GM12874 (cell line): ENCODE data around the gene COMMD1.

ENCODE experiments used
- TF ChIP-seq, protein P1 (sequence below): IDR thresholded peaks from 2 replicates; pipeline ENCODE4 v1.5.1; 2011; ENCODE audit warnings: low read depth, mild to moderate bottlenecking, control low read depth, low read length, moderate library complexity; ENCODE audit not compliant: insufficient read depth

The COMMD1 gene

DNA sequence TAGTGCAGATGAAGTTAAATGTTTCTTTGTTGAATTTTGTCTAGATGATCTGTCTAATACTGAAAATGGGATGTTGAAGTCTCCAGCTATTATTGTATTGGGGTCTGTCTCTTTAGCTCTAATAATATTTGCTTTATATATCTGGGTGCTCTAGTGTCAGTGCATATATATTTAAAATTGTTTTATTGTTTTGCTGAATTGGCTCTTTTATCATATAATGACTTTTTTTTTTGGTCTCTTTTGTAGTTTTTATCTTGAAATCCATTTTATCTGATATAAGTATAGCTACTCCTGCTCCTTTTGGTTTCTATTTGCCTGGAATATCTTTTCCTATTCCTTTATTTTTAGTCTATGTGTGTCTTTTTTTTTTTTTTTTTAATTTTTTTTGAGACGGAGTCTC, 79.2 kb downstream of the COMMD1 start:
- TF ChIP-seq, protein P1, sequence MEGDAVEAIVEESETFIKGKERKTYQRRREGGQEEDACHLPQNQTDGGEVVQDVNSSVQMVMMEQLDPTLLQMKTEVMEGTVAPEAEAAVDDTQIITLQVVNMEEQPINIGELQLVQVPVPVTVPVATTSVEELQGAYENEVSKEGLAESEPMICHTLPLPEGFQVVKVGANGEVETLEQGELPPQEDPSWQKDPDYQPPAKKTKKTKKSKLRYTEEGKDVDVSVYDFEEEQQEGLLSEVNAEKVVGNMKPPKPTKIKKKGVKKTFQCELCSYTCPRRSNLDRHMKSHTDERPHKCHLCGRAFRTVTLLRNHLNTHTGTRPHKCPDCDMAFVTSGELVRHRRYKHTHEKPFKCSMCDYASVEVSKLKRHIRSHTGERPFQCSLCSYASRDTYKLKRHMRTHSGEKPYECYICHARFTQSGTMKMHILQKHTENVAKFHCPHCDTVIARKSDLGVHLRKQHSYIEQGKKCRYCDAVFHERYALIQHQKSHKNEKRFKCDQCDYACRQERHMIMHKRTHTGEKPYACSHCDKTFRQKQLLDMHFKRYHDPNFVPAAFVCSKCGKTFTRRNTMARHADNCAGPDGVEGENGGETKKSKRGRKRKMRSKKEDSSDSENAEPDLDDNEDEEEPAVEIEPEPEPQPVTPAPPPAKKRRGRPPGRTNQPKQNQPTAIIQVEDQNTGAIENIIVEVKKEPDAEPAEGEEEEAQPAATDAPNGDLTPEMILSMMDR, result no peak

DNA sequence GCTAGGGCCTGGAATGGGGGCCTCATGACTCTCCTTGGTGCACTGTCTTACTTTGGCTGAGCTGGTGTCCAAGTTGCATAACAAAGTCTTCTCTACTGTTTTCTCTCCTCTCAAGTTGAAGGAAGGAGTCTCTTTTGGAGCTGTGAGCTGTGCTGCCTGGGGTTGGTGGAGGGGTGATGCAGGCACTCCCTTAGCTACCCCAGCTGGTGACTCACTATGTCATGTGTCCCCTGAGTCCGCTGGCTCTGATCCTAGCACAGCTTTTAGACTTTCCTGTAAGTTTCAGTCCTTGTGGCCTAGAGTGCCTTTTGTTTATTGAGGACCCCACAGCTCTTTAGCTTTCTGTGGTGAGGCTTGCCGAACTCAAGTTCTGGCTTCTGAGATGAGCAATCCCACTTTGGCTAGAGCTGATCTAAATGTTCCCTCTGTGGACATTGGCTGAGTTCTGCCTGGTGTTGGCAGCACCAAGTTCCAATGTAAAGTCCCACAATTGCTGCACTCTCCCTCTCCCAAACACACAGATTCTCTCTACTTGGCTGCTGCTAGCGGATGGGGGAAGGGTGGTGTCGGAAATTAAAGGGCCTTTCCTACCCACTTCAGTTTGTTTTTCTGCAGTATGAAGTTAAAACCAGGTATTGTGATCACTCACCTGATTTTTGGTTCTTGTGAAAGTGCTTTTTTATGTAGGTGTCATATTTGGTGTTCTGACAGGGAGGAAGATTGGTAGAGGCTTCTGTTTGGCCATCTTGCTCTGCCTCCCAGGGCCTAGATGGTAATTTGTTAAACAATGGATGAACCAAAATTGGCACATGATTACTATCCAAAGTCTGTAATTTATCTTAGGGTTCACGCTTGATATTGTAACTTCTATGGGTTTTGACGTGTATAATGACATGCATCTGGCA, 83.2 kb downstream of the COMMD1 start:
- TF ChIP-seq, protein P1, result no peak

DNA sequence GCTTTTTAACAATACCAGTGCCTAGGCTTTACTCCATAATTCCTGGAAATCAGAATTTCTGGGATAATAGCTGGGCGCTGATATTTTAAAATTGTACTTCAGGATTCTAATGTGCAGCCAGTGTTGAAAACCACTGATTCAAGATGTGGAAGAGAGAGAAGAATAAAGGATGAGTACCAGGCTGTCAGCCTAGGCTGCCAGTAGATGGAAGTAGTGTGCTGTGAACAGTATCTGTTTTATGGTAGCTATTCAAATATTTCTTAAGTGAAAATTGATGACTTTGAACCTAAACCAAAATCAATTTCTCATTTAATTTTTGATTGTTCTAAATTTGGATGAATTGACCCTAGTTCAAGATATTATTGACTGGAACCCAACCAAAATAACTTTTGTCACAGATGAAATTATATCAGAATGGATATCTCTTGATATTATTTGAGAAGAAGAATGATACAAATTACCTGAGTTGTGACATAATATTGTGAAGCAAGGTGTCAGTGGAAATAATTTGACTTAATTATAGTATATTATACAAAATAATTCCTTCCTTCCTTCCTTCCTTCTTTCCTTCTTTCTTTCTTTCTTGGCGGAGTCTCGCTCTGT, 88.0 kb downstream of the COMMD1 start:
- TF ChIP-seq, protein P1, result peak; percentile 68; the same call in 1 of the 2 replicates

DNA sequence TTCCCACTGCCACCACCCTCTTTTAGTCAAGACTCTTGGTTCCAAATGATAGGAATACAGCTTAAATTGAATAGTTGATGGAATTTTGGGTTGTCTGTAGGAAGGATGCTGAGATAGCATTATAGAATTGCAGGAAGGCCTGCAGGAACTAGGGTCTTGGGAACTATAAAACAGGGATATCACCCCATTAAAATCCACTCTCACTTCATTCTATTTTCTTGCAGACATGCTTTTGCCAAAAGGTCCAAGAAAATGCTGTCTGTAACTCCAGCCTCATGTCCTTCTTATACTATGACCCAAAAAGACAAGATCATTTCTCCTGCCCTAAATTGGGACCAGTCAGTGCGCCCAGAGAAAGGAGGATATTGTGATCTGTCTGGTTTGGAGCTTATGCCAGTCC, 89.1 kb downstream of the COMMD1 start:
- TF ChIP-seq, protein P1, result no peak

DNA sequence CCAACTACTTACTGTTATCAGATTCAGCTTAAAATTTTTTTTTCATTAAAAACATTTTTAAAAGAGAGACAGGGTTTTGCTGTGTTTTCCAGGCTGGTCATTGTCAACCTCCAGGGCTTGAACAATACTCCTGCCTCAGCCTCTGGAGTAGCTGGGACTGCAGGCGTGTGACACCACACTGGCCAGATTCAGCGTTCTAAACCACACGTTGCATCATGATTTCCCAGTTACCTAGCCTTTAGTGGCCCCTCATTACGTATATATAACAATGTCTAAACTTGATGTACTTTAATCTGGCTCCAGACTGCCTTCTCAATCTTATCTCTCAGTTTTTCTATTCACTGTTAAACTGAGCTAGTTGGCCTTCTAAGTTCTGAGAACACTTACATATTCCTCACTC, 89.6 kb downstream of the COMMD1 start:
- TF ChIP-seq, protein P1, result no peak

DNA sequence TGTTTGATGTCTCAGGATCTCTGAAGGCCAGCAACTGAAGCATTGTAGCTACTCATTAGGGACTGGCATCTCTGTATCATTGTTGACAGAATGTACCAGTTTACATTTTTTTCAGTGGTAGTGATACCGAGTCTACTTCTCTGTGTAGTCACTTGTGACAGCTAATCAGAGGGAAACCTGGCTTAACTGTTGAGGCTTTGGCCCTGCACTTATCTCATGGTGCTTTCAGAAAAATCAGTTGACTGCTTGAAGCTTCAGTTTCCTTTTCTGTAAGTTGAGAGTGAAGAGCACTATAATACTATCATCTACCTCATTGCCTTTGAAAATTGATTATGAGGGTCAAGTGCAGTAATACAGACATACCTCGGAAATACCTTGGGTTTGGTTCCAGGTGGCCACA, 90.0 kb downstream of the COMMD1 start:
- TF ChIP-seq, protein P1, result no peak

DNA sequence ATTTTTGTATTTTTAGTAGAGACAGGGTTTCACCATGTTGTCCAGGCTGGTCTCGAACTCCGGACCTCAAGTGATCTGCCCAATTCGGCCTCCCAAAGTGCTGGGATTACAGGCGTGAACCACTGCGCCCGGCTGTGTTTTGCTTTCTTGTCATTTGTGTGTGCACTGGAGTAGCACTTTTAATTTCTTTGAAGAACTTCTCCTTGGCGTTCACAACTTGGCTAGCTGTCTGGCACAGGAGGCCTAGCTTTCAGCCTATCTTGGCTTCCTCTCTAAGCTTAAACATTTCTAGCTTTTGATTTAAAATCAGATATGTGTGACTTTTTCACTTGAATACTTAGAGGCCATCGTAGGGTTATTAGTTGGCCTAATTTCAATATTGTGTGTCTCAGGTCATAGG, 93.0 kb downstream of the COMMD1 start:
- TF ChIP-seq, protein P1, result no peak
